GM19452 (cell line): ENCODE data around the gene NELFB.
A peak's percentile ranks its signal among the peaks of the same experiment; 100 is the strongest.

Source experiments
- ATAC-seq: cut with Tn5 transposase; IDR thresholded peaks from one replicate; pipeline ENCODE4 v1.9.1; 2021; ENCODE audit not compliant: unreplicated experiment

The NELFB gene

GRCh38 chr9:137254624-137255447 is at the start of gene NELFB:
Gene NELFB (plus strand): TSS chr9:137255327.
- ATAC-seq: peak; percentile 63

GRCh38 chr9:137206602-137207001 is 48.5 kb upstream of the NELFB start:
- ATAC-seq: no peak

- ATAC-seq: no peak
These were observed 43.6 kb upstream of the NELFB start for GRCh38 chr9:137211532-137211931.

- no peak for ATAC-seq
These were observed 42.6 kb upstream of the NELFB start for GRCh38 chr9:137212520-137212919.

- ATAC-seq: no peak
These were observed 41.7 kb upstream of the NELFB start for GRCh38 chr9:137213160-137214060.

- no peak for ATAC-seq
These were observed 40.5 kb upstream of the NELFB start for GRCh38 chr9:137214620-137215019.

GRCh38 chr9:137215196-137215986 is 39.7 kb upstream of the NELFB start:
- ATAC-seq: no peak

GRCh38 chr9:137216188-137216965 is 38.8 kb upstream of the NELFB start:
- no peak for ATAC-seq

GRCh38 chr9:137217276-137218211 is 37.6 kb upstream of the NELFB start:
- no peak for ATAC-seq

- no peak for ATAC-seq
These were observed 36.8 kb upstream of the NELFB start for GRCh38 chr9:137218212-137218753.

- no peak for ATAC-seq
These were observed 36.3 kb upstream of the NELFB start for GRCh38 chr9:137218754-137219271.

GRCh38 chr9:137219757-137220316 is 35.3 kb upstream of the NELFB start:
- ATAC-seq: no peak

- no peak for ATAC-seq
These were observed 34.6 kb upstream of the NELFB start for GRCh38 chr9:137220317-137221094.

GRCh38 chr9:137221095-137221505 is 34.0 kb upstream of the NELFB start:
- no peak for ATAC-seq

GRCh38 chr9:137221506-137222111 is 33.5 kb upstream of the NELFB start:
- no peak for ATAC-seq

GRCh38 chr9:137222190-137223077 is 32.7 kb upstream of the NELFB start, which contains the start of gene RNF208:
Gene RNF208 (minus strand): TSS chr9:137222240. CDS start chr9:137221212, 1,028 bp downstream.
- peak; percentile 1 for ATAC-seq
